GM12878 (cell line): ENCODE results near the gene TPR. TPM values are rescaled to one million over a fixed set of nuclear protein-coding genes. Genes with fewer than 3 reads are reported as not detected.

Experiments
- ATAC-seq: fragments of 200-7000 bp; cut with Tn5 transposase; 3 replicates; pipeline ENCODE4 v1.9.1; 2020; ENCODE audit warnings: mild to moderate bottlenecking, moderate library complexity
- BruUV-seq: library from RNA; stranded (reverse); fragments of 400-500 nt; replicated peaks from 2 replicates; lab custom pipeline; 2021; lab: Mats Ljungman, UMichigan
- CTCF ChIA-PET: fragments of 300-600 bp; sonication (Branson Sonifier 250); formaldehyde crosslinking; extraction: SDS; loops from one replicate; lab custom pipeline; 2021; ENCODE audit warnings: inconsistent platforms; lab: Yijun Ruan, JAX
- POLR2A ChIA-PET: fragments of 350-600 bp; formaldehyde crosslinking; extraction: SDS; loops from one replicate; lab custom pipeline; 2021; ENCODE audit warnings: inconsistent platforms; lab: Charles Lee
- RAD21 ChIA-PET: fragments of 300-600 bp; sonication (Branson Sonifier 250); formaldehyde crosslinking; loops from one replicate; lab custom pipeline; 2023; ENCODE audit warnings: antibody characterized with exemption; ENCODE audit not compliant: unreplicated experiment; lab: Charles Lee
- SMC1A ChIA-PET: fragments of 300-600 bp; sonication (Branson Sonifier 250); formaldehyde crosslinking; loops from one replicate; lab custom pipeline; 2023; ENCODE audit not compliant: unreplicated experiment, uncharacterized antibody; lab: Charles Lee
- DNase-seq: peaks from one replicate; pipeline ENCODE4 v3.0.0-alpha.2; 2011; ENCODE audit warnings: low read depth, low spot score
- FAIRE-seq: peaks from 3 replicates; lab custom pipeline; 2011; peaks lifted over from hg19 to GRCh38; lab: Jason Lieb, UNC
- H2AFZ ChIP-seq: 2 replicates; pipeline ENCODE4 v1.6.0; 2011; ENCODE audit warnings: low read depth, low read length, control low read depth; ENCODE audit not compliant: control insufficient read depth
- H3K27ac ChIP-seq: 2 replicates; pipeline ENCODE4 v1.5.1; 2011; ENCODE audit warnings: control low read depth; ENCODE audit not compliant: control insufficient read depth, insufficient read depth
- H3K27me3 ChIP-seq, 2 experiments: replicated peaks in 1 of 2; 2 replicates each; pipeline versions ENCODE4 v1.6.0 to v1.6.1; 2011; ENCODE audit warnings: low read length in 1 of 2; ENCODE audit not compliant: control insufficient read depth in 2 of 2, insufficient read depth in 2 of 2
- H3K36me3 ChIP-seq, 2 experiments: 2 replicates each; pipeline ENCODE4 v1.5.1; 2011; ENCODE audit warnings: low read length in 1 of 2; ENCODE audit not compliant: control insufficient read depth in 2 of 2, insufficient read depth in 2 of 2
- H3K4me1 ChIP-seq: 2 replicates; pipeline ENCODE4 v1.6.1; 2011; ENCODE audit warnings: mild to moderate bottlenecking, low read length, moderate library complexity, mixed read lengths; ENCODE audit not compliant: control insufficient read depth, insufficient read depth
- H3K4me2 ChIP-seq: 2 replicates; pipeline ENCODE4 v1.6.0; 2011; ENCODE audit warnings: control low read depth; ENCODE audit not compliant: control insufficient read depth, insufficient read depth
- H3K4me3 ChIP-seq: fragments of 200-600 bp; sonication (generic); 2 replicates; pipeline ENCODE4 v1.5.1; 2016
- H3K79me2 ChIP-seq: 2 replicates; pipeline ENCODE4 v1.6.0; 2011; ENCODE audit warnings: low read length; ENCODE audit not compliant: control insufficient read depth, insufficient read depth
- H3K9ac ChIP-seq: 2 replicates; pipeline ENCODE4 v1.8.0; 2011; ENCODE audit warnings: low read length, control low read depth, mixed read lengths; ENCODE audit not compliant: control insufficient read depth, insufficient read depth
- H3K9me3 ChIP-seq: replicated peaks from 3 replicates; pipeline ENCODE4 v1.5.1; 2011; ENCODE audit warnings: mild to moderate bottlenecking, low read length; ENCODE audit not compliant: control insufficient read depth, insufficient read depth
- H4K20me1 ChIP-seq: 2 replicates; pipeline ENCODE4 v1.6.0; 2011; ENCODE audit not compliant: control insufficient read depth, insufficient read depth
- CTCF ChIP-seq, 3 experiments: IDR thresholded peaks in 2 of 3; conservative IDR thresholded peaks in 1 of 3; 2 replicates each; pipeline ENCODE4 v1.5.1; 2011; ENCODE audit warnings: low read depth in 3 of 3, low read length in 3 of 3, mild to moderate bottlenecking in 3 of 3, control low read depth in 2 of 3, moderate library complexity in 2 of 3, inconsistent platforms in 1 of 3, mixed read lengths in 1 of 3; ENCODE audit not compliant: control insufficient read depth in 2 of 3, insufficient read depth in 1 of 3; ENCODE audit errors: extremely low read depth in 1 of 3
- JUND ChIP-seq: IDR thresholded peaks from 2 replicates; pipeline ENCODE4 v1.6.1; 2012; ENCODE audit warnings: low read depth, mild to moderate bottlenecking, low read length, improper control_type of control experiment, moderate library complexity
- MXI1 ChIP-seq: fragments of 150-350 bp; IDR thresholded peaks from 2 replicates; pipeline ENCODE4 v1.6.1; 2011; ENCODE audit warnings: low read depth, mild to moderate bottlenecking, inconsistent platforms, low read length, improper control_type of control experiment
- NFXL1 ChIP-seq: fragments of 450-650 bp; IDR thresholded peaks from 2 replicates; pipeline ENCODE4 v1.6.1; 2017; ENCODE audit warnings: antibody characterized with exemption, mild to moderate bottlenecking, borderline replicate concordance
- NR2C1 ChIP-seq: fragments of 450-650 bp; IDR thresholded peaks from 2 replicates; pipeline ENCODE4 v1.6.1; 2017; ENCODE audit warnings: antibody characterized with exemption, mild to moderate bottlenecking, moderate library complexity
- NRF1 ChIP-seq: conservative IDR thresholded peaks from 2 replicates; pipeline ENCODE4 v1.6.1; 2011; ENCODE audit warnings: mild to moderate bottlenecking, low read depth, low read length, improper control_type of control experiment
- POLR2AphosphoS2 ChIP-seq: IDR thresholded peaks from 2 replicates; pipeline ENCODE4 v1.6.1; 2011; ENCODE audit warnings: low read depth, mild to moderate bottlenecking, low read length, improper control_type of control experiment, moderate library complexity
- PRDM15 ChIP-seq: fragments of 450-650 bp; formaldehyde crosslinking; IDR thresholded peaks from 2 replicates; pipeline ENCODE4 v1.4.0; 2020; ENCODE audit warnings: mild to moderate bottlenecking, moderate library complexity
- RELA ChIP-seq: fragments of 450-650 bp; IDR thresholded peaks from 2 replicates; pipeline ENCODE4 v1.8.0; 2014; ENCODE audit warnings: borderline replicate concordance; ENCODE audit not compliant: partially characterized antibody
- SMAD1 ChIP-seq: fragments of 450-650 bp; IDR thresholded peaks from 2 replicates; pipeline ENCODE4 v1.6.1; 2018; ENCODE audit warnings: mild to moderate bottlenecking, low read depth; ENCODE audit not compliant: partially characterized antibody
- SUPT20H ChIP-seq: IDR thresholded peaks from 2 replicates; pipeline ENCODE4 v1.6.1; 2011; ENCODE audit warnings: low read depth, mild to moderate bottlenecking, low read length, moderate library complexity, borderline replicate concordance; ENCODE audit not compliant: control insufficient read depth
- WGBS: methylation state at CpG from one replicate; pipeline ENCODE4 v1.1.6; 2016; ENCODE audit warnings: low lambda C conversion rate; ENCODE audit not compliant: insufficient replicate concordance, insufficient coverage; ENCODE audit errors: missing lambda C conversion rate; 5-methylcytosine and 5-hydroxymethylcytosine counted together
- in situ Hi-C: fragments of 300-500 bp; cut with MboI; formaldehyde crosslinking; loops from 9 replicates; pipeline ENCODE4 v1.14.3; 2018; ENCODE audit warnings: mixed read lengths
- intact Hi-C: fragments of 100-400 bp; cut with micrococcal nuclease; formaldehyde crosslinking; loops from one replicate; pipeline ENCODE4 v1.14.2; 2022; ENCODE audit not compliant: unreplicated experiment
- polyA plus RNA-seq, 11 experiments: library from polyadenylated mRNA; depleted of rRNA in 4 of 11; unstranded in 6 of 11; stranded (reverse) in 5 of 11; fragments of >200 nt; fragmentation: Nextera tagmentation in 4 of 11; fragmentation: Illumina TruSeq in 1 of 11; extraction: Ambion mirVana in 4 of 11; extraction: Trizol in 1 of 11; gene quantifications; 1 replicate in 1 of 11; 2 replicates in 10 of 11; pipeline versions ENCODE4 v1.2.1 to v1.2.3, GENCODE V29; 2011 to 2016; ENCODE audit warnings: inconsistent platforms in 2 of 11, missing spikeins in 2 of 11, low read depth in 1 of 11
- total RNA-seq, 4 experiments: library from RNA; depleted of rRNA in 3 of 4; stranded (reverse); fragments of >200 nt in 3 of 4; fragmentation: Illumina TruSeq in 1 of 4; extraction: Trizol in 1 of 4; gene quantifications; 2 replicates each; pipeline versions ENCODE4 v1.2.1 to v1.2.3, GENCODE V29; 2013 to 2021
- TF ChIP-seq, protein P1 (sequence below): fragments of 450-650 bp; formaldehyde crosslinking; IDR thresholded peaks from 2 replicates; pipeline ENCODE4 v1.4.0; 2022; ENCODE audit warnings: mild to moderate bottlenecking, moderate library complexity
- TF ChIP-seq, protein P2 (sequence below): fragments of 450-650 bp; IDR thresholded peaks from 2 replicates; pipeline ENCODE4 v1.6.1; 2014; ENCODE audit warnings: mild to moderate bottlenecking

TPR gene
- total and polyA plus RNA-seq, 10 of the 15 experiments (the other 5 are each of a cell fraction or from before 2014, with no cell fraction given), result 30.9 to 122 (median 92.2) TPM

DNA sequence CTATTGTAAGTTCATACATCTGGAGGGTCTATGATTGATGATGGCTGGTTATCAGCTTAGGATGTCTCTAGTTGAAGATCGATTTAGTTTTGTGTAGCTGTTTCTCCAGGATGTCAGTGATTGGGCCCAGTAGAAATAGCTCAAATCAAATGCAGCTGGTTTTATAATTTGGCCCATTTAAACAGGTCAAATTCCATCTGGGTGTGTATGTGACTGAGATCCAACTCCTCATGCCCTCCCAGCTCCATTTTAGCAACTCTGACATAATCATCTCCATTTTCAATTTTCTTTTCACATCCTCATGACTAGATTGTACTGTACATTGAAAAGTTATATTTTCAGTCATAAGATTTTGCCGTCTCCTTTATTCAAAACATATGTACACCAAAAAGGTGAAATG is 99.2 kb downstream of the TPR start:
- Histone ChIP-seq H3K9ac (no peak overlapping the region), H2AFZ (no peak overlapping the region), H4K20me1 (no peaks in the 10 kb centered on the region), H3K27ac (no peak overlapping the region), H3K4me2 (no peak overlapping the region), H3K79me2 (no peaks in the 10 kb centered on the region), H3K9me3 (no peaks in the 10 kb centered on the region), H3K27me3 (no peaks in the 10 kb centered on the region), H3K36me3 (no peaks in the 10 kb centered on the region)
- ChIA-PET SMC1A (interaction anchor here (0.7 to 1.1 kb wide), 2 partner anchors 28 to 49 kb away, joined by 3 read pairs; no protein-coding TSS in a partner anchor), RAD21 (interaction anchor here (1.2 kb wide), 1 partner anchor 19 kb away, joined by 3 read pairs; no protein-coding TSS in a partner anchor), POLR2A (no interaction called here), CTCF (no interaction called here)
- DNase-seq, result no peak
- no peak for FAIRE-seq
- in situ Hi-C loops (no loop called here), intact Hi-C loops (no loop called here)
- TF ChIP-seq, protein P1, sequence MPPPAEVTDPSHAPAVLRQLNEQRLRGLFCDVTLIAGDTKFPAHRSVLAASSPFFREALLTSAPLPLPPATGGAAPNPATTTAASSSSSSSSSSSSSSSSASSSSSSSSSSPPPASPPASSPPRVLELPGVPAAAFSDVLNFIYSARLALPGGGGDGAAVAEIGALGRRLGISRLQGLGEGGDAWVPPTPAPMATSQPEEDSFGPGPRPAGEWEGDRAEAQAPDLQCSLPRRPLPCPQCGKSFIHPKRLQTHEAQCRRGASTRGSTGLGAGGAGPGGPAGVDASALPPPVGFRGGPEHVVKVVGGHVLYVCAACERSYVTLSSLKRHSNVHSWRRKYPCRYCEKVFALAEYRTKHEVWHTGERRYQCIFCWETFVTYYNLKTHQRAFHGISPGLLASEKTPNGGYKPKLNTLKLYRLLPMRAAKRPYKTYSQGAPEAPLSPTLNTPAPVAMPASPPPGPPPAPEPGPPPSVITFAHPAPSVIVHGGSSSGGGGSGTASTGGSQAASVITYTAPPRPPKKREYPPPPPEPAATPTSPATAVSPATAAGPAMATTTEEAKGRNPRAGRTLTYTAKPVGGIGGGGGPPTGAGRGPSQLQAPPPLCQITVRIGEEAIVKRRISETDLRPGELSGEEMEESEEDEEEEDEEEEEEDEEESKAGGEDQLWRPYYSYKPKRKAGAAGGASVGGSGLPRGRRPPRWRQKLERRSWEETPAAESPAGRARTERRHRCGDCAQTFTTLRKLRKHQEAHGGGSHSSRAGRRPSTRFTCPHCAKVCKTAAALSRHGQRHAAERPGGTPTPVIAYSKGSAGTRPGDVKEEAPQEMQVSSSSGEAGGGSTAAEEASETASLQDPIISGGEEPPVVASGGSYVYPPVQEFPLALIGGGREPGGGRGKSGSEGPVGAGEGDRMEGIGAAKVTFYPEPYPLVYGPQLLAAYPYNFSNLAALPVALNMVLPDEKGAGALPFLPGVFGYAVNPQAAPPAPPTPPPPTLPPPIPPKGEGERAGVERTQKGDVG (CRISPR knock-in tag), result no peak
- TF ChIP-seq NFXL1, result no peak
- no peak for TF ChIP-seq JUND
- no peak for TF ChIP-seq SUPT20H
- TF ChIP-seq PRDM15 (CRISPR knock-in tag), result no peak
- no peak for TF ChIP-seq SMAD1
- no peak for TF ChIP-seq NRF1
- TF ChIP-seq NR2C1, result no peak
- no peak for TF ChIP-seq RELA
- TF ChIP-seq, protein P2, sequence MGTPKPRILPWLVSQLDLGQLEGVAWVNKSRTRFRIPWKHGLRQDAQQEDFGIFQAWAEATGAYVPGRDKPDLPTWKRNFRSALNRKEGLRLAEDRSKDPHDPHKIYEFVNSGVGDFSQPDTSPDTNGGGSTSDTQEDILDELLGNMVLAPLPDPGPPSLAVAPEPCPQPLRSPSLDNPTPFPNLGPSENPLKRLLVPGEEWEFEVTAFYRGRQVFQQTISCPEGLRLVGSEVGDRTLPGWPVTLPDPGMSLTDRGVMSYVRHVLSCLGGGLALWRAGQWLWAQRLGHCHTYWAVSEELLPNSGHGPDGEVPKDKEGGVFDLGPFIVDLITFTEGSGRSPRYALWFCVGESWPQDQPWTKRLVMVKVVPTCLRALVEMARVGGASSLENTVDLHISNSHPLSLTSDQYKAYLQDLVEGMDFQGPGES, result no peak
- TF ChIP-seq POLR2AphosphoS2, result no peak
- TF ChIP-seq CTCF (IDR thresholded peaks at IDR 0.05 in 2 of 3, conservative IDR thresholded peaks at IDR 0.05 in 1 of 3; ENCODE audit: control insufficient read depth in 2 of 3, extremely low read depth in 1 of 3, insufficient read depth in 1 of 3, low read depth in 3 of 3, low read length in 3 of 3), result no peak
- TF ChIP-seq MXI1, result no peak
- TF ChIP-seq, all 136 proteins: peak for 0
- no peak for ATAC-seq
- 38% methylated on average over 2 of the region's 2 CpGs for WGBS
- BruUV-seq, result no TSS peak
- Histone ChIP-seq H3K4me1 (no peaks in the 10 kb centered on the region), H3K4me3 (no peak overlapping the region)
